K562 (cell line): ENCODE results near the gene TP53TG3E. TPM values are rescaled to one million over a fixed set of nuclear protein-coding genes. Genes with fewer than 3 reads are reported as not detected.
"Not testable (repeated sequence)": the region's sequence is repeated elsewhere in the genome, so short reads cannot be mapped to it uniquely, and the experiment has no call there.

ENCODE experiments used
- ATAC-seq: fragments of 200-7000 bp; cut with Tn5 transposase; 3 replicates; pipeline ENCODE4 v1.9.1; 2020; ENCODE audit warnings: moderate library complexity
- Bru-seq: library from RNA; stranded (reverse); fragments of 400-500 nt; gene quantifications from one replicate; lab custom pipeline; 2021; lab: Mats Ljungman, UMichigan
- BruChase-seq, 2 experiments: library from RNA; stranded (reverse); fragments of 400-500 nt; gene quantifications; one replicate each; lab custom pipeline; 2021; lab: Mats Ljungman, UMichigan
- BruUV-seq: library from RNA; stranded (reverse); fragments of 400-500 nt; replicated peaks from 2 replicates; lab custom pipeline; 2021; lab: Mats Ljungman, UMichigan
- CTCF ChIA-PET: fragments of 300-600 bp; formaldehyde crosslinking; extraction: SDS; loops from one replicate; lab custom pipeline; 2021; ENCODE audit warnings: low intra/inter-chr PET ratio; lab: Yijun Ruan, JAX
- POLR2A ChIA-PET: fragments of 300-600, 350-650 bp; sonication (Branson Sonifier 250); formaldehyde crosslinking; extraction: SDS; loops from one replicate; lab custom pipeline; 2021; ENCODE audit warnings: antibody characterized with exemption, inconsistent platforms; lab: Yijun Ruan, JAX
- DNase-seq, 4 experiments: peaks; one replicate each; pipeline versions ENCODE4 v3.0.0 to v3.0.0-alpha.2; 2011 to 2018; ENCODE audit warnings: low spot score in 3 of 4, mixed read lengths in 3 of 4; ENCODE audit errors: extremely low read depth in 1 of 4
- FAIRE-seq: peaks from 2 replicates; lab custom pipeline; 2011; peaks lifted over from hg19 to GRCh38; lab: Jason Lieb, UNC
- H2AFZ ChIP-seq: 2 replicates; pipeline ENCODE4 v1.6.0; 2011; ENCODE audit warnings: low read depth, low read length, control low read depth, inconsistent platforms
- H3K27ac ChIP-seq: fragments of 200-600 bp; 3 replicates; pipeline ENCODE4 v1.8.0; 2011; ENCODE audit warnings: low read depth, mild to moderate bottlenecking, control low read depth, inconsistent platforms, low read length, moderate library complexity, mixed read lengths; ENCODE audit errors: extremely low read depth
- H3K27me3 ChIP-seq, 2 experiments: fragments of 300-600 bp in 1 of 2; 2 replicates in 1 of 2; 3 replicates in 1 of 2; pipeline versions ENCODE4 v1.6.0 to v1.8.0; 2011; ENCODE audit warnings: inconsistent platforms in 2 of 2, low read length in 2 of 2, mild to moderate bottlenecking in 1 of 2, mixed read lengths in 1 of 2, moderate library complexity in 1 of 2; ENCODE audit not compliant: control insufficient read depth in 2 of 2, insufficient read depth in 2 of 2
- H3K36me3 ChIP-seq: fragments of 300-600 bp; 3 replicates; pipeline ENCODE4 v1.8.0; 2011; ENCODE audit warnings: mild to moderate bottlenecking, low read length, inconsistent platforms; ENCODE audit not compliant: control insufficient read depth, insufficient read depth
- H3K4me1 ChIP-seq, 2 experiments: fragments of 200-600 bp in 1 of 2; replicated peaks in 1 of 2; 2 replicates in 1 of 2; 3 replicates in 1 of 2; pipeline versions ENCODE4 v1.5.1 to v1.8.0; 2011; ENCODE audit warnings: inconsistent platforms in 2 of 2, low read length in 2 of 2, mild to moderate bottlenecking in 1 of 2, mixed read lengths in 1 of 2, moderate library complexity in 1 of 2; ENCODE audit not compliant: control insufficient read depth in 2 of 2, insufficient read depth in 2 of 2
- H3K4me2 ChIP-seq: 2 replicates; pipeline ENCODE4 v1.6.1; 2011; ENCODE audit warnings: low read length, control low read depth, inconsistent platforms, mixed read lengths; ENCODE audit not compliant: insufficient read depth
- H3K4me3 ChIP-seq: fragments of 200-600 bp; sonication (generic), shearing (Covaris generic); 2 replicates; pipeline ENCODE4 v1.5.1; 2016; ENCODE audit warnings: control low read depth, inconsistent platforms
- H3K79me2 ChIP-seq: fragments of 200-600 bp; 3 replicates; pipeline ENCODE4 v1.8.0; 2011; ENCODE audit warnings: low read length, inconsistent platforms; ENCODE audit not compliant: control insufficient read depth, insufficient read depth
- H3K9ac ChIP-seq, 2 experiments: 2 replicates each; pipeline versions ENCODE4 v1.6.0 to v1.6.1; 2011; ENCODE audit warnings: low read depth in 2 of 2, low read length in 2 of 2, control low read depth in 1 of 2, inconsistent platforms in 1 of 2, mild to moderate bottlenecking in 1 of 2, mixed read lengths in 1 of 2; ENCODE audit not compliant: insufficient read depth in 1 of 2
- H3K9me1 ChIP-seq: one replicate; pipeline ENCODE4 v1.6.0; 2011; ENCODE audit warnings: inconsistent platforms, mild to moderate bottlenecking, low read length, moderate library complexity; ENCODE audit not compliant: control insufficient read depth, insufficient read depth
- H3K9me3 ChIP-seq: replicated peaks from 2 replicates; pipeline ENCODE4 v1.5.1; 2011; ENCODE audit warnings: low read depth, low read length, inconsistent platforms; ENCODE audit not compliant: control insufficient read depth, insufficient read depth
- H4K20me1 ChIP-seq: replicated peaks from 2 replicates; pipeline ENCODE4 v1.6.1; 2011; ENCODE audit warnings: low read length, inconsistent platforms, mixed read lengths; ENCODE audit not compliant: control insufficient read depth, insufficient read depth
- WGBS: fragments of 100-300 bp; shearing (Covaris generic); methylation state at CpG from one replicate; pipeline ENCODE4 v1.1.6; 2016; ENCODE audit warnings: low coverage, mixed read lengths; ENCODE audit not compliant: insufficient coverage; ENCODE audit errors: missing lambda C conversion rate; 5-methylcytosine and 5-hydroxymethylcytosine counted together
- in situ Hi-C: fragments of 300-500 bp; cut with MboI; formaldehyde crosslinking; loops from 4 replicates; pipeline ENCODE4 v1.15.0; 2018; ENCODE audit warnings: inconsistent platforms, mixed read lengths
- intact Hi-C: fragments of 100-400 bp; cut with micrococcal nuclease; formaldehyde crosslinking; loops from 2 replicates; pipeline ENCODE4 v1.14.2; 2022
- long read RNA-seq, 3 experiments: library from polyadenylated mRNA in 2 of 3; library from RNA in 1 of 3; unstranded in 2 of 3; stranded (forward) in 1 of 3; transcript quantifications; one replicate each; pipeline ENCODE4 v2.0.0, GENCODE V29; 2019 to 2022
- polyA minus RNA-seq, 3 experiments: library from RNA; depleted of rRNA, polyadenylated mRNA; stranded (reverse); fragments of >200 nt; gene quantifications; 2 replicates each; pipeline ENCODE4 v1.2.3, GENCODE V29; 2011
- polyA plus RNA-seq, 8 experiments: library from polyadenylated mRNA; depleted of rRNA in 4 of 8; stranded (reverse) in 5 of 8; unstranded in 3 of 8; fragments of >200 nt; fragmentation: Nextera tagmentation in 2 of 8; fragmentation: Illumina TruSeq in 1 of 8; extraction: Ambion mirVana in 2 of 8; extraction: Trizol in 1 of 8; gene quantifications; 2 replicates each; pipeline versions ENCODE4 v1.2.1 to v1.2.3, GENCODE V29; 2011 to 2014; ENCODE audit warnings: inconsistent platforms in 1 of 8, missing spikeins in 1 of 8
- total RNA-seq, 7 experiments: library from RNA; depleted of rRNA in 6 of 7; stranded (reverse); fragments of >200 nt in 6 of 7; fragmentation: Illumina TruSeq in 2 of 7; extraction: Trizol in 2 of 7; gene quantifications; 2 replicates each; pipeline versions ENCODE4 v1.2.1 to v1.2.3, GENCODE V29; 2011 to 2021; ENCODE audit warnings: low replicate concordance in 1 of 7

TP53TG3E gene
- total RNA-seq (2011; cell fraction: chromatin; rRNA removed; ENCODE audit: low replicate concordance) = not detected in 2 replicates
- total RNA-seq (2011; cell fraction: nucleolus; rRNA removed) = not detected in 2 replicates
- not detected in 2 replicates for total RNA-seq (2011; cell fraction: nucleoplasm; rRNA removed)
- not detected in 2 replicates for total RNA-seq (2014; rRNA removed)
- total RNA-seq (2014; rRNA removed; fragmentation: Illumina TruSeq; extraction: Trizol) = not detected in 2 replicates
- total RNA-seq (2015; rRNA removed; fragmentation: Illumina TruSeq; extraction: Trizol) = not detected in 2 replicates
- total RNA-seq (2021) = not detected in 2 replicates
- not detected in 2 replicates for polyA plus RNA-seq (2011; rRNA removed)
- not detected in 2 replicates for polyA plus RNA-seq (2011; cell fraction: cytosol; rRNA removed)
- 3.1 and 6.2 TPM in 2 replicates for polyA plus RNA-seq (2011; cell fraction: nucleus; rRNA removed)
- polyA plus RNA-seq (2012) = not detected in 2 replicates
- polyA plus RNA-seq (2014; fragmentation: Illumina TruSeq; extraction: Trizol) = not detected in 2 replicates
- not detected for polyA plus RNA-seq (2014; fragmentation: Nextera tagmentation; extraction: Ambion mirVana)
- not detected in 2 replicates for polyA plus RNA-seq (2014; rRNA removed)
- polyA minus RNA-seq (2011; rRNA and poly(A)+ RNA removed) = not detected in 2 replicates
- polyA minus RNA-seq (2011; cell fraction: cytosol; rRNA and poly(A)+ RNA removed) = not detected in 2 replicates
- polyA minus RNA-seq (2011; cell fraction: nucleus; rRNA and poly(A)+ RNA removed) = not detected in 2 replicates
- Bru-seq, nascent RNA = not detected
- BruChase-seq, experiment 1, labeled RNA remaining after a 2-hour chase = not detected
- not detected for BruChase-seq, experiment 2, labeled RNA remaining after a 6-hour chase
- long read RNA-seq, experiment 1, partial matches to known transcripts = 0 of 1 reads
- long read RNA-seq, experiment 1, other reads (novel, unspliced or antisense) = 1 of 1 reads
- long read RNA-seq, experiment 2, partial matches to known transcripts = 0 of 2 reads
- long read RNA-seq, experiment 2, other reads (novel, unspliced or antisense) = 2 of 2 reads
- long read RNA-seq, experiment 3 = 0 reads

- in situ Hi-C loops, CTCF ChIA-PET: not testable (repeated sequence)
Observed at GRCh38 chr16:33304006-33304405, at the start of gene TP53TG3E. Gene TP53TG3E (plus strand): TSS chr16:33304306. CDS start chr16:33304374, 68 bp downstream.

More at GRCh38 chr16:33304006-33304405, at the start of gene TP53TG3E:
- H3K79me2 ChIP-seq, H3K4me3 ChIP-seq, ATAC-seq, H3K4me1 ChIP-seq, BruUV-seq, H3K9me1 ChIP-seq, POLR2A ChIA-PET, H3K4me2 ChIP-seq, H3K27ac ChIP-seq, intact Hi-C loops, H3K9ac ChIP-seq, H3K27me3 ChIP-seq, DNase-seq, FAIRE-seq, H3K36me3 ChIP-seq, H4K20me1 ChIP-seq, H3K9me3 ChIP-seq, H2AFZ ChIP-seq: not testable (repeated sequence)
- WGBS = no CpG with 5 or more reads among the region's 25 CpGs
